HUES48 (cell line): ENCODE measurements around the gene SLC4A4.

Source experiments
- H3K27ac ChIP-seq: one replicate; pipeline ENCODE4 v1.7.0; 2013; ENCODE audit warnings: low read depth, low read length, inconsistent platforms
- H3K27me3 ChIP-seq: 2 replicates; pipeline ENCODE4 v1.6.1; 2013; ENCODE audit warnings: mild to moderate bottlenecking, low read length; ENCODE audit not compliant: control insufficient read depth, insufficient read depth
- H3K36me3 ChIP-seq: 2 replicates; pipeline ENCODE4 v1.6.1; 2013; ENCODE audit warnings: low read length; ENCODE audit not compliant: control insufficient read depth, insufficient read depth
- H3K4me1 ChIP-seq: 2 replicates; pipeline ENCODE4 v1.6.1; 2013; ENCODE audit warnings: mild to moderate bottlenecking, low read length; ENCODE audit not compliant: control insufficient read depth, insufficient read depth
- H3K4me3 ChIP-seq: 2 replicates; pipeline ENCODE4 v1.5.1; 2013; ENCODE audit warnings: mild to moderate bottlenecking, low read depth, low read length
- H3K9ac ChIP-seq: 2 replicates; pipeline ENCODE4 v1.6.1; 2013; ENCODE audit warnings: mild to moderate bottlenecking, low read depth, low read length, moderate library complexity
- H3K9me3 ChIP-seq: 2 replicates; pipeline ENCODE4 v1.6.1; 2013; ENCODE audit warnings: low read length; ENCODE audit not compliant: control insufficient read depth, insufficient read depth

Gene SLC4A4

DNA sequence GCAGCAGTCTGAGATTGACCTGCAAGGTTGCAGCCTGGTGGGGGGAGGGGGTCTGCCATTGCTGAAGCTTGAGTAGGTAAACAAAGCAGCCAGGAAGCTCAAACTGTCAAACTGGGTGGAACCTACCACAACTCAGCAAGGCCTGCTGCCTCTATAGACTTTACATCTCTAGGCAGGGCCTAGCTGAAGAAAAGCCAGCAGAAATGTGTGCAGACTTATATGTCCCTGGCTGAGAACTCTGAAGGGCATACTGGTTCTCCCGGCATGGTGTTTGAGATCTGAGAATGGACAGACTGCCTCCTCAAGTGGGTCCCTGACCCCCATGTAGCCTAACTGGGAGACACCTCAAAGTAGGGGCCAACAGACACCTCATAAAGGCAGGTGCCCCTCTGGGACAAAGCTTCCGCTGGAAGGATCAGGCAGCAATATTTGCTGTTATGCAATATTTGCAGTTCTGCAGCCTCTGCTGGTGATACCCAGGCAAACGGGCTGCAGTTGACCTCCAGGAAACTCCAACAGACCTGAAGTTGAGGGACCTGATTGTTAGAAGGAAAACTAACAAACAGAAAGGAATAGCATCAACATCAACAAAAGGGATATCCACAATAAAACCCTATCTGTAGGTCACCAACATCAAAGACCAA, 277.5 kb downstream of the SLC4A4 start:
- Histone ChIP-seq H3K4me1 (peaks cover 6% of the 10 kb centered on the region; the same call in 1 of the 2 replicates), H3K9me3 (no peaks in the 10 kb centered on the region), H3K27me3 (no peaks in the 10 kb centered on the region), H3K27ac (no peak overlapping the region), H3K36me3 (no peaks in the 10 kb centered on the region), H3K4me3 (no peak overlapping the region), H3K9ac (no peak overlapping the region)
